GM12891 (cell line): ENCODE results near the gene UQCRC1.

Experiments used
- POLR2A ChIP-seq: IDR thresholded peaks from 2 replicates; pipeline ENCODE4 v1.6.1; 2011; ENCODE audit warnings: low read depth, low read length, control low read depth
- POLR2AphosphoS5 ChIP-seq: IDR thresholded peaks from 2 replicates; pipeline ENCODE4 v1.6.1; 2011; ENCODE audit warnings: low read depth, low read length, control low read depth
- SPI1 ChIP-seq: IDR thresholded peaks from 2 replicates; pipeline ENCODE4 v1.6.1; 2011; ENCODE audit warnings: low read depth, low read length, control low read depth
- TAF1 ChIP-seq: IDR thresholded peaks from 2 replicates; pipeline ENCODE4 v1.6.1; 2011; ENCODE audit warnings: low read depth, low read length, control low read depth

DNA sequence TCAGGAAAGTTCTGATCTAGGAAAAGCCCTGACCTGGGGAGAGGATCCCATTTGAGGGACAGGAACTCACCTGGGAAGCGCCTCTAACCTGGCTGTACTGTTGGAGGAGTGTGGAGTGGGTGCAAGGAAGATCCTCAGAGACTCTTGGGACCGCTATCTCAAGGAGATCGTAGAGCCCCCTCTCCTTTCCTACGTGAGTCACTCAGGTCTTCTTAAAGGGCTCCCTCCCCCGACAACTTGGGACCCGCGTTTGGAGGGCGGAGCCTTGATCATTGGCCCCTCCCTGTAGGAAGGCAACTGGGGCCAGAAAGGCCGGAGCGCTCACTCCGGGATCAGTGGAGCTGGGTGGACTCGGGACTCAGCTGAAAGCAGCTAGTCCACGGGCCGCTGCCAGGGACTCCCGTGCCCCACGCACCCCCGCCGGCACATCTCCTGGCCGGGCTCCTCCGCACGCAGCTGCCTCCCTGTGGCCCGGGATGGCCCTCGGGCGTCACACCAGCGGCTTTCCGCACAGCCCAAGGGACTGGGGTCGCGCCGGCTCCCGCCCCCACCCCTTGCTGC is 25.3 kb upstream of the UQCRC1 start:
- TF ChIP-seq POLR2A (no peak), SPI1 (no peak), TAF1 (no peak), POLR2AphosphoS5 (no peak)
